Measurements from ENCODE around the gene TRAPPC10. TPM values are rescaled to one million over a fixed set of nuclear protein-coding genes. Genes with fewer than 3 reads are reported as not detected.

The TRAPPC10 gene
- total RNA-seq, 1 experiment from 2014 or later: 31.0 TPM

GRCh38 chr21:44027607-44028286, 15.6 kb downstream of the TRAPPC10 start:
- Histone ChIP-seq H3K27ac (no peak overlapping the region), H3K4me1 (no peaks in the 10 kb centered on the region), H3K36me3 (peaks cover 3% of the 10 kb centered on the region; the same call in 1 of the 2 replicates), H3K9me3 (replicated peaks) (no peaks in the 10 kb centered on the region), H3K27me3 (no peaks in the 10 kb centered on the region), H3K4me3 (no peak overlapping the region)
- no peak for DNase-seq

- DNase-seq: no peak
- no peak overlapping the region for H3K27ac ChIP-seq
- no peaks in the 10 kb centered on the region for H3K27me3 ChIP-seq
- no peak overlapping the region for H3K4me3 ChIP-seq
- H3K36me3 ChIP-seq: peaks cover 8% of the 10 kb centered on the region; the same call in 1 of the 2 replicates
- H3K9me3 ChIP-seq (replicated peaks): no peaks in the 10 kb centered on the region
- H3K4me1 ChIP-seq: no peaks in the 10 kb centered on the region
Observed at GRCh38 chr21:44028287-44028659, 16.2 kb downstream of the TRAPPC10 start.

- no peaks in the 10 kb centered on the region for H3K9me3 ChIP-seq (replicated peaks)
- H3K27ac ChIP-seq: no peak overlapping the region
- no peaks in the 10 kb centered on the region for H3K27me3 ChIP-seq
- no peaks in the 10 kb centered on the region for H3K4me1 ChIP-seq
- no peak for DNase-seq
- H3K36me3 ChIP-seq: peaks cover 17% of the 10 kb centered on the region; the same call in 1 of the 2 replicates
- no peak overlapping the region for H3K4me3 ChIP-seq
Observed at GRCh38 chr21:44029460-44030087, 17.5 kb downstream of the TRAPPC10 start.

- Histone ChIP-seq H3K4me3 (no peak overlapping the region), H3K27ac (no peak overlapping the region), H3K36me3 (peaks cover 32% of the 10 kb centered on the region; the same call in 1 of the 2 replicates), H3K27me3 (no peaks in the 10 kb centered on the region), H3K4me1 (no peaks in the 10 kb centered on the region), H3K9me3 (replicated peaks) (no peaks in the 10 kb centered on the region)
- DNase-seq: no peak
Observed at GRCh38 chr21:44035244-44035643, 23.1 kb downstream of the TRAPPC10 start.

DNA sequence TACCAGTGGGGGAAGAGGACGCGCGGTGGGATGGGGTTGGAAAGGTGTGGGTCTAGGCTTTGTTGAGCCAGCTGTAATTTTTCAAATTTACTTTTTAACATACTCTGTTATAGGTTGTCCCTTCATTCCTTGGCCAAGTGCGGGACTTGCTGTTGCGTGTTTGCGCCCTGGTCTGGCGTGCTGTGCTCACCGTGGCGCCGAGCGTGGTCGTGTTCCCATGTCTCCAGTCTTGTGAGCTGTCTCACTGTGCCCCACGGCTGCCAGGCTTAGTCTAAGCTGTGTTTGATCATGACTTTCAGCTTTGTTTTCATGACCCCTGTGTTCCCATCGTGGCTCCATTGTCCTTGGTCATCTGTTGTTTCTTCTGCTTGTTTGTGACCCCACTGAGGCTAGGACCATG, 26.0 kb downstream of the TRAPPC10 start:
- Histone ChIP-seq H3K27ac (no peak overlapping the region), H3K4me1 (no peaks in the 10 kb centered on the region), H3K36me3 (peaks cover 26% of the 10 kb centered on the region; the same call in 1 of the 2 replicates), H3K9me3 (replicated peaks) (no peaks in the 10 kb centered on the region), H3K27me3 (no peaks in the 10 kb centered on the region), H3K4me3 (no peak overlapping the region)
- no peak for DNase-seq

DNA sequence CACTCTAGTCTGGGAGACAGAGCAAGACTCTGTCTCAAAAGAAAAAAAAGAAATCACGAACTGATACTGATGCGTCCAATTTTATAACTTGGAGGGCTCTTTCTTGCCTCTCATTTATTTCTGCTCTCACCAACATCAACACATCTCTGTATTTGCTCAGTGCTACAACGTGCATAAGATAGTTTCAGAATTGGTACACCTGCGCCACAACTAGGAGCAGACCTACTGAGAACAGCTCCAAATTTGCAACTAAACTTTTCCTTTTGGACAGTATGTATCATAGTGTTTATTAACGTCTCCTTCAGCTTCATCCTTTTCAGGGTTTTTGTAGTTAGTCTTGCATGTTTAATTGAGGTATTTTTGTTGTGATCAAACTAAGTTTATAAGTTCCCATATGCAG, 27.7 kb downstream of the TRAPPC10 start:
- Histone ChIP-seq H3K36me3 (peaks cover 12% of the 10 kb centered on the region; the same call in 1 of the 2 replicates), H3K27ac (no peak overlapping the region), H3K4me1 (no peaks in the 10 kb centered on the region), H3K4me3 (no peak overlapping the region), H3K9me3 (replicated peaks) (no peaks in the 10 kb centered on the region), H3K27me3 (no peaks in the 10 kb centered on the region)
- no peak for DNase-seq

DNA sequence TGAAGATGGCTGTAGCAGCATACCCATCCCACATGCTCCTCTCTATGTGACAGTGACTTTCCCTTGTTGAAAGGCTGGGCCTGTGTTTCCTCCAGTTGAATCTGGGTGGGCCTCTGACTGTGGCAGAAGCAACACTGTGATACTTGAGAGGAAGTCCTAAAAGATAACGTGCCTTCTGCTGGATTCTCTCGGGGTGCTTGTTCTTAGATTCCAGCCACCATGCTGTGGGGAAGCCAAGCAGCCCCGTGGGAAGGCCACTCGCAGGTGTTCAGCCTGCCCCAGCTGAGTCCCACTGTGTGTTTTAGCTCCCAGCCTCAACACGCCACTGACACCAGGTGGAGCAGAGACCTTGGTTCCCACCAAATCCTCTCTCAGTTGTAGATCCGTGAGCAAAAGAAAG, 31.5 kb downstream of the TRAPPC10 start:
- Histone ChIP-seq H3K27me3 (no peaks in the 10 kb centered on the region), H3K4me3 (no peak overlapping the region), H3K27ac (no peak overlapping the region), H3K4me1 (no peaks in the 10 kb centered on the region), H3K9me3 (replicated peaks) (no peaks in the 10 kb centered on the region), H3K36me3 (peaks cover 2% of the 10 kb centered on the region; the same call in 1 of the 2 replicates)
- DNase-seq: no peak

- Histone ChIP-seq H3K36me3 (peaks cover 2% of the 10 kb centered on the region; the same call in 1 of the 2 replicates), H3K9me3 (replicated peaks) (no peaks in the 10 kb centered on the region), H3K4me3 (no peak overlapping the region), H3K4me1 (no peaks in the 10 kb centered on the region), H3K27me3 (no peaks in the 10 kb centered on the region), H3K27ac (no peak overlapping the region)
- DNase-seq: no peak
Observed at GRCh38 chr21:44046734-44047133, 34.6 kb downstream of the TRAPPC10 start.

GRCh38 chr21:44047996-44048560, 36.0 kb downstream of the TRAPPC10 start:
- Histone ChIP-seq H3K4me1 (no peaks in the 10 kb centered on the region), H3K27ac (no peak overlapping the region), H3K4me3 (no peak overlapping the region), H3K27me3 (no peaks in the 10 kb centered on the region), H3K9me3 (replicated peaks) (no peaks in the 10 kb centered on the region), H3K36me3 (peaks cover 2% of the 10 kb centered on the region; the same call in 1 of the 2 replicates)
- no peak for DNase-seq

- DNase-seq: no peak
Observed at GRCh38 chr21:44049182-44049581, 37.1 kb downstream of the TRAPPC10 start.

GRCh38 chr21:44049606-44050005, 37.5 kb downstream of the TRAPPC10 start:
- no peak overlapping the region for H3K27ac ChIP-seq
- H3K4me3 ChIP-seq: no peak overlapping the region
- H3K4me1 ChIP-seq: no peaks in the 10 kb centered on the region
- H3K9me3 ChIP-seq (replicated peaks): no peaks in the 10 kb centered on the region
- peaks cover 2% of the 10 kb centered on the region; the same call in 1 of the 2 replicates for H3K36me3 ChIP-seq
- DNase-seq: no peak
- no peaks in the 10 kb centered on the region for H3K27me3 ChIP-seq

More at GRCh38 chr21:44049182-44049581, 37.1 kb downstream of the TRAPPC10 start:
- Histone ChIP-seq H3K9me3 (replicated peaks) (no peaks in the 10 kb centered on the region), H3K4me1 (no peaks in the 10 kb centered on the region), H3K36me3 (peaks cover 2% of the 10 kb centered on the region; the same call in 1 of the 2 replicates), H3K27me3 (no peaks in the 10 kb centered on the region), H3K4me3 (no peak overlapping the region), H3K27ac (no peak overlapping the region)

DNA sequence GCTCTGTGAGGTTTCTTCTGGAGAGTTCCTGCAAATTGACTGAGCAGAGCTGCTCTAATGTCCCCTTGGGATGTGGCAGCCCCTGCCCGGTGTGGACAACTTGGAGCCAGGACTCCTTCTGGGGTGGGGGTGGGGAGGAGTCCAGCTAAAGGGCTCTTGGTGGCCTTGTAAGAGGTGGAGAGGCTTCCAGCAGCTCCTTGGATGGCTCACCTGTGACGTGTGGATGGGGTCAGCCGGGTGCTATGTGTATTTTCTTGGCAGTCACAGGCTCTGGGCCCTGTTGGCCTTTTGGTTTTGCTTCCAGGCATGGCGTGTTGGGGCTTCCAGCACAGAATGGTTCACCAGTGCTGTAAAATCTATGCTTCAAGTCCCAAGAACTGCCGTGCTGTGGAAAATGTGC, 38.2 kb downstream of the TRAPPC10 start:
- DNase-seq: no peak
- no peaks in the 10 kb centered on the region for H3K9me3 ChIP-seq (replicated peaks)
- no peak overlapping the region for H3K4me3 ChIP-seq
- H3K27me3 ChIP-seq: no peaks in the 10 kb centered on the region
- H3K4me1 ChIP-seq: no peaks in the 10 kb centered on the region
- H3K27ac ChIP-seq: no peak overlapping the region
- H3K36me3 ChIP-seq: no peaks in the 10 kb centered on the region; the same call in 1 of the 2 replicates

DNA sequence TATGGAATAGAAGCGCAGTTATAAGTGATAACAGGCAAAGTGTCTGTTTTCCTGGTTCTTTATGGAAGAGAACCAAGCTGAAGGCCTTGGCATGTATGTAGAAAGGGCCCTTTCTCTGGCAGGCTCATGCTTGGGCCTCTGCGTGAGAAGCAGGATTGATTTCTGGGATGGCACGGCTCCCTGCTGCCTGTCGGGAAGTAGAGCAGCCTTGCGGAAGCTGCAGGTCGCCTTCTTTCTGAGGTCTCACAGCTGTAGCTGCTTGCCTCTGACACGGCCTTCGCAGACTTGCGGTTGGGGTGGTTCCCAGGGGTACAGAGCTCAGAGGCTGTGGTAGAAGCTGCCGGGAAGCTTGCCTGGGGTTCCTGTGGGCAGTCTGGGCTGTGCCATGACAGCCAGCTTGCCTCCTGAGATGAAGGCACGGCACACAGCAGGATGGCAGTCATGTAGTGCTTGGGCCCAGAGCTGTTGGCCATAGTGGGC, 39.4 kb downstream of the TRAPPC10 start:
- peaks cover 8% of the 10 kb centered on the region for H3K36me3 ChIP-seq
- no peak for DNase-seq
- H3K27me3 ChIP-seq: no peaks in the 10 kb centered on the region
- no peak overlapping the region for H3K4me3 ChIP-seq
- no peaks in the 10 kb centered on the region for H3K4me1 ChIP-seq
- no peaks in the 10 kb centered on the region for H3K9me3 ChIP-seq (replicated peaks)
- H3K27ac ChIP-seq: no peak overlapping the region

DNA sequence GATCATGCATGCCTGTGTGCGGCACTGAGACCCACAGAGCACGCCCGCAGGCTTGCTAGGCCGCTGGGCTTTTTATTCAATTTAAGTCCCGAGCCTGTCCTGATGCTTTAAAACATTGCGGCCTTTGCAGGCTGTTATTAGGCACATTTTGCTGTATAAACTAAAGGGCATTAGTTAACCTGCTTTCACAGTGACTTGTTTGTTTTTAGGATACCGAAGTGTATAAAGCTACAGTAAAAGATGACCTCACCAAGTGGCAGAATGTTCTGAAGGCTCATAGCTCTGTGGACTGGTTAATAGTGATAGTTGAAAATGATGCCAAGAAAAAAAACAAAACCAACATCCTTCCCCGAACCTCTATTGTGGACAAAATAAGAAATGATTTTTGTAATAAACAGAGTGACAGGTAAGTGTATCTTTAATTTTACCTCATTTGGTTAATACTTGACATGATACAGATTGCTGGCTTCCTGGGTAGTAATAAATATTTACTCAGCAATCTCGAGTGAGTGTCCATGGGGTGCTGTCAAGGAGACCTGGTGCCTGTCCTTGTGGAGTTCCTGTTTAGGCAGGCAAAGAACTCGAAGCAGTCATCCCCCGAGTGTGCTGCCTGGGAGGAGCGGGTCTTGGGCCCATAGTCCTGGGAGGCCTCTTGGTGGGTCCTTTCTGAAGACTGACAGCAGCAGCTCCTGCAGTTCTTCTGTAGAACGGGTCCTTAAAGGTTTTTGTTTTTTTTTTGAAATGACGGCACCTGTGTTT, 40.1 kb downstream of the TRAPPC10 start:
- Histone ChIP-seq H3K4me1 (no peaks in the 10 kb centered on the region), H3K36me3 (peaks cover 10% of the 10 kb centered on the region), H3K27me3 (no peaks in the 10 kb centered on the region), H3K4me3 (no peak overlapping the region), H3K27ac (no peak overlapping the region), H3K9me3 (replicated peaks) (no peaks in the 10 kb centered on the region)
- DNase-seq: no peak

GRCh38 chr21:44052830-44053226, 40.7 kb downstream of the TRAPPC10 start:
- Histone ChIP-seq H3K9me3 (replicated peaks) (no peaks in the 10 kb centered on the region), H3K4me3 (no peak overlapping the region), H3K27ac (no peak overlapping the region), H3K4me1 (no peaks in the 10 kb centered on the region), H3K27me3 (no peaks in the 10 kb centered on the region), H3K36me3 (peaks cover 10% of the 10 kb centered on the region)
- no peak for DNase-seq

All from SJCRH30 (cell line).